GM12801 (cell line): ENCODE results near the gene P3H4.

Experiments used
- TF ChIP-seq, protein P1 (sequence below): IDR thresholded peaks from one replicate; pipeline ENCODE4 v1.5.1; 2011; ENCODE audit warnings: control low read depth; ENCODE audit not compliant: insufficient read length; ENCODE audit errors: extremely low read depth

P3H4 gene

DNA sequence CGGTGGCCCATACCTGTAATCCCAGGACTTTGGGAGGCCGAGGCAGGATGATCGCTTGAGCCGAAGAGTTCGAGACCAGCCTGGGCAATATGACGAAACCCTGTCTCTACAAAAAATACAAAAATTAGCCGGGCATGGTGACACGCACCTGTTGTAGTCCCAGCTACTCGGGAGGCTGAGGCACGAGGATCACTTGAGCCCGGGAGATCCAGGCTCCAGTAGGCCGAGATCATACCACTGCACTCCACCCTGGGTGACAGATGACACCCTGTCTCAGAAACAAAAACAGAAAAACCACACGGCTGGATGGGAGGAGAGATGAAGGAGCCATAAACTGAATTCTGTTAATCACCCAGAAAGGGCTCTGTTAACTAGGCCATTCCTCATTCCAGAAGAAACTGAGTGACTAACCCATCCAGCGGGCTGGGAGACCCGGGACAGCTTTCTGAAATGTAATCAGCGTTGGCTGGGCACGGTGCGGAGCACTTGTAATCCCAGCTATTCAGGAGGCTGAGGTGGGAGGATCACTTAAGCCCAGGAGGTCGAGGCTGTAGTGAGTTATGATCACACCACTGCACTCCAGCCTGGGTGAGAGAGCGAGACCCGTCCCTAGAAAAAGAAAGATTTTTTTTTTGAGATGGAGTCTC lies 24.9 kb upstream of the P3H4 start:
- TF ChIP-seq, protein P1, sequence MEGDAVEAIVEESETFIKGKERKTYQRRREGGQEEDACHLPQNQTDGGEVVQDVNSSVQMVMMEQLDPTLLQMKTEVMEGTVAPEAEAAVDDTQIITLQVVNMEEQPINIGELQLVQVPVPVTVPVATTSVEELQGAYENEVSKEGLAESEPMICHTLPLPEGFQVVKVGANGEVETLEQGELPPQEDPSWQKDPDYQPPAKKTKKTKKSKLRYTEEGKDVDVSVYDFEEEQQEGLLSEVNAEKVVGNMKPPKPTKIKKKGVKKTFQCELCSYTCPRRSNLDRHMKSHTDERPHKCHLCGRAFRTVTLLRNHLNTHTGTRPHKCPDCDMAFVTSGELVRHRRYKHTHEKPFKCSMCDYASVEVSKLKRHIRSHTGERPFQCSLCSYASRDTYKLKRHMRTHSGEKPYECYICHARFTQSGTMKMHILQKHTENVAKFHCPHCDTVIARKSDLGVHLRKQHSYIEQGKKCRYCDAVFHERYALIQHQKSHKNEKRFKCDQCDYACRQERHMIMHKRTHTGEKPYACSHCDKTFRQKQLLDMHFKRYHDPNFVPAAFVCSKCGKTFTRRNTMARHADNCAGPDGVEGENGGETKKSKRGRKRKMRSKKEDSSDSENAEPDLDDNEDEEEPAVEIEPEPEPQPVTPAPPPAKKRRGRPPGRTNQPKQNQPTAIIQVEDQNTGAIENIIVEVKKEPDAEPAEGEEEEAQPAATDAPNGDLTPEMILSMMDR = no peak

- TF ChIP-seq, protein P1 = no peak
These were observed 24.2 kb upstream of the P3H4 start, which contains the start of gene NT5C3B for GRCh38 chr17:41835800-41836549. Gene NT5C3B (minus strand): TSS chr17:41836232. CDS start chr17:41836193, 39 bp downstream.

DNA sequence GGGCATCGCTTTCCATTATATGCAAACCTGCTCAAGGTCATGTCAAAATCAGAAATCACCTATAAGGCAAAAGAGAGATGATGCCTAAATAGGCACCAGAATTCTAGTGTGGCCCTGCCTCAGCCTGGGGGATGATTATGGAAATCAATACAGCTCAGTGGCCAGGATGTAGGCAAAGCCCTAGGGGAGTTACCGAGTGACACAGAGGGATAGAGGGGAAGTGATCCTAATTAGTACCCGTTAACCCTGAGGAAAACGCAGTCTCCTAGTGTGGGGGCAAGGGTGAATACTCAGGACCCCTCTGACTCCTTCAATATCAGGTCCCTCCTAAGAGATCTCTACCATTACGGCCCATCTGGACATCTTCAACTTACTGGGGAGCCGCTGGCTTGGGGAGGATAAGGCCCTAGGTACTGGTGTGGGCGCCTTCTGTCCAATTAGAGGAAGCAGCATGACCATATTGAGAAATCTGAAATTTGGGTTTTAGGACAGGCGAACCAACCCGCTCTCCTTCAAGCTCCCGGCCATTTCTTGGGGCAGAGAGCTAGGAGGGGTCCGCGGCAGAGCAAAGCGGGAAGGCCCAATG lies 23.6 kb upstream of the P3H4 start:
- TF ChIP-seq, protein P1 = no peak

- TF ChIP-seq, protein P1 = no peak
These were observed 13.6 kb upstream of the P3H4 start for GRCh38 chr17:41825175-41825845.

GRCh38 chr17:41824086-41824485 lies 12.3 kb upstream of the P3H4 start:
- TF ChIP-seq, protein P1 = no peak

GRCh38 chr17:41823580-41823979 lies 11.8 kb upstream of the P3H4 start:
- TF ChIP-seq, protein P1 = no peak

- TF ChIP-seq, protein P1 = no peak
These were observed 11.4 kb upstream of the P3H4 start for GRCh38 chr17:41823141-41823524.
